GM06990 (cell line): ENCODE data around the gene CHD6.

Experiments
- DNase-seq: peaks from one replicate; pipeline ENCODE4 v3.0.0-alpha.2; 2011; ENCODE audit not compliant: insufficient read length; ENCODE audit errors: extremely low read depth
- H3K27me3 ChIP-seq: replicated peaks from 2 replicates; pipeline ENCODE4 v1.6.0; 2011; ENCODE audit warnings: low read length; ENCODE audit not compliant: control insufficient read depth, insufficient read depth
- H3K36me3 ChIP-seq: 2 replicates; pipeline ENCODE4 v1.5.1; 2011; ENCODE audit warnings: low read length; ENCODE audit not compliant: control insufficient read depth, insufficient read depth
- H3K4me3 ChIP-seq: replicated peaks from 2 replicates; pipeline ENCODE4 v1.5.1; 2011; ENCODE audit warnings: low read depth, mild to moderate bottlenecking, control low read depth, low read length
- TF ChIP-seq, protein P1 (sequence below): IDR thresholded peaks from 2 replicates; pipeline ENCODE4 v1.5.1; 2011; ENCODE audit warnings: low read length, control low read depth, mild to moderate bottlenecking, inconsistent platforms; ENCODE audit not compliant: insufficient read depth, poor library complexity, severe bottlenecking

CHD6 gene

GRCh38 chr20:41483553-41483930 is 134.6 kb downstream of the CHD6 start:
- H3K4me3 ChIP-seq: no peak overlapping the region
- H3K36me3 ChIP-seq: peaks cover 9% of the 10 kb centered on the region
- H3K27me3 ChIP-seq: no peaks in the 10 kb centered on the region
- TF ChIP-seq, protein P1, sequence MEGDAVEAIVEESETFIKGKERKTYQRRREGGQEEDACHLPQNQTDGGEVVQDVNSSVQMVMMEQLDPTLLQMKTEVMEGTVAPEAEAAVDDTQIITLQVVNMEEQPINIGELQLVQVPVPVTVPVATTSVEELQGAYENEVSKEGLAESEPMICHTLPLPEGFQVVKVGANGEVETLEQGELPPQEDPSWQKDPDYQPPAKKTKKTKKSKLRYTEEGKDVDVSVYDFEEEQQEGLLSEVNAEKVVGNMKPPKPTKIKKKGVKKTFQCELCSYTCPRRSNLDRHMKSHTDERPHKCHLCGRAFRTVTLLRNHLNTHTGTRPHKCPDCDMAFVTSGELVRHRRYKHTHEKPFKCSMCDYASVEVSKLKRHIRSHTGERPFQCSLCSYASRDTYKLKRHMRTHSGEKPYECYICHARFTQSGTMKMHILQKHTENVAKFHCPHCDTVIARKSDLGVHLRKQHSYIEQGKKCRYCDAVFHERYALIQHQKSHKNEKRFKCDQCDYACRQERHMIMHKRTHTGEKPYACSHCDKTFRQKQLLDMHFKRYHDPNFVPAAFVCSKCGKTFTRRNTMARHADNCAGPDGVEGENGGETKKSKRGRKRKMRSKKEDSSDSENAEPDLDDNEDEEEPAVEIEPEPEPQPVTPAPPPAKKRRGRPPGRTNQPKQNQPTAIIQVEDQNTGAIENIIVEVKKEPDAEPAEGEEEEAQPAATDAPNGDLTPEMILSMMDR: no peak
- DNase-seq: no peak

GRCh38 chr20:41482647-41483552 is 135.3 kb downstream of the CHD6 start:
- DNase-seq: no peak
- H3K36me3 ChIP-seq: peaks cover 9% of the 10 kb centered on the region
- no peak overlapping the region for H3K4me3 ChIP-seq
- TF ChIP-seq, protein P1: no peak
- H3K27me3 ChIP-seq: no peaks in the 10 kb centered on the region

DNA sequence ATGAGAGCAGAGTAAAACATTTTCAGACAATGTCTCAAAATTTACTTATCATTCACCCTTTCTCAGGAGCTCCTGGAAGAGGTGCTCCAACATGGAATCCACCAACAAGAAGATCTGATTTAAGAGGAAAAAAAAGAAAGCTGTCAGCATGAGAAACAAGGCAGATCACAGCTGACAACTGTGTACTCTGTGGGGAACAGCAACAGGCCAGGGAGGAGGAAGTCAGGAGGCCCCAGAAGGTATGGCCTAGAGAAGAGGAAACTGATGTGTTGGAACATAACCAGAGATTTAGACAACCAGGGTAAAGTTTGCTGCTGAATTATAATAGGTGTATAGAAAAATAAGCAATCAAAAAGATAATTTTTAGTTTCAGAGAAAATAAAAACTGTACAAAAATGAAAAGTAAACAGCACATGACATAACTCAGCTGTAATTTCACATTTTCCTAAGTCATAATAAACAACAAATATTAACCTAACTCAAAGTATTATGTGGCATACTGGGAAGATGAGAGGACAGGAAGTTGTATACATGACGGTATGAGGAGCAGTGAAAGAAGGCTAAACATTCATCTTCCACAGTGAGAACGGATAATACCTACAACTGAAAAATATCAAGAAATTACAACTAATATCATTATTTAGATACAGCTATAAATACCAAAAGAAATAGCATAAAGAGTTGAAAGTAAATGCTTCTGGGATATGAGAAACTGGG is 138.0 kb downstream of the CHD6 start:
- no peak for DNase-seq
- TF ChIP-seq, protein P1: no peak
- Histone ChIP-seq H3K4me3 (no peak overlapping the region), H3K27me3 (no peaks in the 10 kb centered on the region), H3K36me3 (peaks cover 2% of the 10 kb centered on the region)

DNA sequence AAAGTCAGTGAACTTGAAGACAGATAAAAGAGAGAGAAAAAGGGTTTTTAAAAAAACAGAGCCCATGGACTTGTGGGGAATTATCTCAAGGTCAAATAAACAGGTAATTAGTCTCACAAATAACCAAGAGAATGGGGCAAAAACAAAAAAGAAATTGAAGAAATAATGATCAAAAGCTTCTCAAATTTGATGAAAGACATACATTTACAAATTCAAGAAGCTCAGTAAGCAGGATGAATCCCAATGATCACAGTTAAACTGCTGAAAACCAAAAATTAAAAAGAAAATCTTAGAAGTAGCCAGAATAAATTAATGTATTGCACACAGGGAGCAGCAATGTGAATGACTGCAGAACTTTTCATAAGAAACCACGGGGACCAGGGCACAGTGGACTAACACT is 139.1 kb downstream of the CHD6 start:
- no peak for DNase-seq
- Histone ChIP-seq H3K27me3 (no peaks in the 10 kb centered on the region), H3K36me3 (peaks cover 2% of the 10 kb centered on the region; the same call in 1 of the 2 replicates), H3K4me3 (no peak overlapping the region)
- TF ChIP-seq, protein P1: no peak

- no peak for DNase-seq
- Histone ChIP-seq H3K4me3 (no peak overlapping the region), H3K36me3 (peaks cover 3% of the 10 kb centered on the region), H3K27me3 (no peaks in the 10 kb centered on the region)
- TF ChIP-seq, protein P1: no peak
Observed at GRCh38 chr20:41478026-41478425, 140.2 kb downstream of the CHD6 start.
